Activated CD8-positive, alpha-beta memory T cell treated with anti-CD3 and anti-CD28 coated beads for 1 hour (primary cell): Measurements from ENCODE around the gene WDR1.

Source experiments
- DNase-seq, 2 donors: peaks; one replicate each; pipeline ENCODE4 v3.0.0-alpha.2; 2020; ENCODE audit warnings: low read depth in 1 of 2; ENCODE audit errors: extremely low read depth in 1 of 2

Gene WDR1

GRCh38 chr4:10115271-10115796 is 1.3 kb downstream of the WDR1 start:
- DNase-seq = no peak

- no peak for DNase-seq
Measured at GRCh38 chr4:10114607-10115006, 2.0 kb downstream of the WDR1 start.

GRCh38 chr4:10114147-10114546 is 2.5 kb downstream of the WDR1 start:
- DNase-seq = no peak

- DNase-seq = no peak
Measured at GRCh38 chr4:10113362-10114047, 3.1 kb downstream of the WDR1 start.

- DNase-seq = no peak
Measured at GRCh38 chr4:10112658-10113284, 3.8 kb downstream of the WDR1 start.

GRCh38 chr4:10111067-10111801 is 5.4 kb downstream of the WDR1 start:
- no peak for DNase-seq

- no peak for DNase-seq
Measured at GRCh38 chr4:10109995-10110670, 6.5 kb downstream of the WDR1 start.

GRCh38 chr4:10108818-10109783 is 7.5 kb downstream of the WDR1 start:
- DNase-seq = no peak

GRCh38 chr4:10108391-10108790 is 8.2 kb downstream of the WDR1 start:
- no peak for DNase-seq

GRCh38 chr4:10107111-10108091 is 9.2 kb downstream of the WDR1 start:
- no peak for DNase-seq

GRCh38 chr4:10106421-10107039 is 10.1 kb downstream of the WDR1 start:
- peak in 1 of 2 donors; percentile 53 for DNase-seq

- no peak for DNase-seq
Measured at GRCh38 chr4:10105920-10106319, 10.7 kb downstream of the WDR1 start.

GRCh38 chr4:10105421-10105820 is 11.2 kb downstream of the WDR1 start:
- DNase-seq = no peak

GRCh38 chr4:10104991-10105276 is 11.7 kb downstream of the WDR1 start:
- DNase-seq = no peak

GRCh38 chr4:10104211-10104990 is 12.2 kb downstream of the WDR1 start:
- no peak for DNase-seq

GRCh38 chr4:10102474-10103332 is 13.9 kb downstream of the WDR1 start:
- no peak for DNase-seq
